SU-DHL-6 (cell line): ENCODE results near the gene COL23A1.

Experiments
- H2AFZ ChIP-seq: fragments of 200-600 bp; sonication (generic); 2 replicates; pipeline ENCODE4 v1.6.1; 2014; ENCODE audit warnings: low read depth, mild to moderate bottlenecking, moderate library complexity, mixed read lengths, antibody characterized with exemption, low read length; ENCODE audit not compliant: severe bottlenecking
- H3F3A ChIP-seq: fragments of 200-600 bp; shearing (Covaris generic); 2 replicates; pipeline ENCODE4 v1.6.0; 2016; ENCODE audit warnings: antibody characterized with exemption, mild to moderate bottlenecking; ENCODE audit not compliant: insufficient read depth
- H3K27ac ChIP-seq: fragments of 200-600 bp; sonication (generic); 2 replicates; pipeline ENCODE4 v1.5.1; 2016; ENCODE audit warnings: low read depth, mild to moderate bottlenecking, low read length, moderate library complexity, mixed read lengths
- H3K27me3 ChIP-seq: fragments of 200-600 bp; sonication (generic), shearing (Covaris generic); 2 replicates; pipeline ENCODE4 v1.6.0; 2014; ENCODE audit warnings: mild to moderate bottlenecking, low read length
- H3K36me3 ChIP-seq: fragments of 200-600 bp; sonication (generic); 2 replicates; pipeline ENCODE4 v1.6.1; 2014; ENCODE audit warnings: mild to moderate bottlenecking, low read length, mixed read lengths
- H3K4me2 ChIP-seq: fragments of 300-600, 200-600 bp; shearing (Covaris generic), sonication (generic); 2 replicates; pipeline ENCODE4 v1.6.0; 2014; ENCODE audit warnings: low read length, low read depth, mild to moderate bottlenecking; ENCODE audit not compliant: poor library complexity, severe bottlenecking
- H3K4me3 ChIP-seq: fragments of 200-600 bp; sonication (generic); 2 replicates; pipeline ENCODE4 v1.5.1; 2014; ENCODE audit warnings: antibody characterized with exemption, low read length, mild to moderate bottlenecking, mixed read lengths; ENCODE audit not compliant: insufficient read depth, poor library complexity, severe bottlenecking
- H3K79me2 ChIP-seq: fragments of 200-600 bp; sonication (generic); 2 replicates; pipeline ENCODE4 v1.6.1; 2014; ENCODE audit warnings: mild to moderate bottlenecking, low read length, moderate library complexity; ENCODE audit not compliant: insufficient read depth
- H3K9ac ChIP-seq: fragments of 200-600 bp; sonication (generic); 2 replicates; pipeline ENCODE4 v1.7.0; 2014; ENCODE audit warnings: mild to moderate bottlenecking, low read length
- H3K9me2 ChIP-seq: fragments of 200-600 bp; sonication (generic); replicated peaks from 2 replicates; pipeline ENCODE4 v1.6.1; 2014; ENCODE audit warnings: low read length; ENCODE audit not compliant: insufficient read depth
- H3K9me3 ChIP-seq: fragments of 200-600 bp; sonication (generic); 2 replicates; pipeline ENCODE4 v1.6.1; 2014; ENCODE audit warnings: low read length, mixed read lengths; ENCODE audit not compliant: insufficient read depth
- H4K20me1 ChIP-seq: fragments of 200-600 bp; sonication (generic); 2 replicates; pipeline ENCODE4 v1.6.1; 2014; ENCODE audit warnings: low read depth, mild to moderate bottlenecking, antibody characterized with exemption, low read length, moderate library complexity, mixed read lengths
- CTCF ChIP-seq: fragments of 200-600 bp; sonication (generic); IDR thresholded peaks from one replicate; pipeline ENCODE4 v1.5.1; 2017; ENCODE audit warnings: antibody characterized with exemption, mild to moderate bottlenecking, low read length, moderate library complexity; ENCODE audit not compliant: insufficient read depth, poor library complexity, severe bottlenecking
- EZH2phosphoT487 ChIP-seq: fragments of 200-600 bp; sonication (generic), shearing (Covaris generic); conservative IDR thresholded peaks from 2 replicates; pipeline ENCODE4 v1.6.1; 2018; ENCODE audit warnings: mild to moderate bottlenecking, antibody characterized with exemption, low read length, moderate library complexity, mixed read lengths

COL23A1 gene

GRCh38 chr5:178590141-178590923 lies at the start of gene COL23A1:
Gene COL23A1, minus strand, starts transcription at chr5:178590393.
- Histone ChIP-seq H3K9ac (no peak within 1 kb of the TSS), H3K9me3 (peaks cover 13% of the 10 kb centered on the region; the same call in 1 of the 2 replicates), H3K4me2 (no peak within 1 kb of the TSS), H3K9me2 (no peaks in the 10 kb centered on the region), H3K27ac (no peak within 1 kb of the TSS), H3K36me3 (peaks cover 5% of the 10 kb centered on the region; the same call in 1 of the 2 replicates), H2AFZ (no peak within 1 kb of the TSS), H3K79me2 (no peaks in the 10 kb centered on the region), H3K4me3 (no peak within 1 kb of the TSS), H3K27me3 (no peaks in the 10 kb centered on the region), H4K20me1 (no peaks in the 10 kb centered on the region), H3F3A (no peaks in the 10 kb centered on the region)
- TF ChIP-seq EZH2phosphoT487 = no peak
- TF ChIP-seq CTCF = no peak

- Histone ChIP-seq H4K20me1 (no peaks in the 10 kb centered on the region), H3K27me3 (no peaks in the 10 kb centered on the region), H3K4me3 (no peak overlapping the region), H2AFZ (peak overlapping the region; percentile 36), H3K79me2 (no peaks in the 10 kb centered on the region), H3F3A (no peaks in the 10 kb centered on the region), H3K9ac (no peak overlapping the region), H3K27ac (no peak overlapping the region), H3K4me2 (no peak overlapping the region), H3K9me2 (no peaks in the 10 kb centered on the region), H3K9me3 (no peaks in the 10 kb centered on the region), H3K36me3 (no peaks in the 10 kb centered on the region)
- TF ChIP-seq EZH2phosphoT487 (no peak), CTCF (no peak)
Measured at GRCh38 chr5:178637356-178638074, 47.3 kb upstream of the COL23A1 start.

- Histone ChIP-seq H3K9ac (no peak overlapping the region), H3K36me3 (no peaks in the 10 kb centered on the region), H3K4me3 (no peak overlapping the region), H3F3A (no peaks in the 10 kb centered on the region), H3K4me2 (no peak overlapping the region), H3K9me3 (no peaks in the 10 kb centered on the region), H3K27me3 (no peaks in the 10 kb centered on the region), H3K9me2 (no peaks in the 10 kb centered on the region), H3K79me2 (no peaks in the 10 kb centered on the region), H2AFZ (no peak overlapping the region), H3K27ac (no peak overlapping the region), H4K20me1 (no peaks in the 10 kb centered on the region)
- TF ChIP-seq EZH2phosphoT487 (no peak), CTCF (no peak)
Measured at GRCh38 chr5:178632285-178632684, 42.1 kb upstream of the COL23A1 start.
